22Rv1 (cell line): Measurements from ENCODE around the gene SOX12.

Experiments
- CTCF ChIP-seq: fragments of 450-650 bp; IDR thresholded peaks from 2 replicates; pipeline ENCODE4 v1.5.1; 2017; ENCODE audit warnings: mild to moderate bottlenecking
- ZFX ChIP-seq: fragments of 450-650 bp; IDR thresholded peaks from 2 replicates; pipeline ENCODE4 v1.6.1; 2017; ENCODE audit warnings: antibody characterized with exemption, borderline replicate concordance

GRCh38 chr20:375265-375889 lies 50.0 kb downstream of the SOX12 start:
- TF ChIP-seq CTCF = no peak
- TF ChIP-seq ZFX = no peak
